ENCODE results near the gene NR1H4. TPM values are rescaled to one million over a fixed set of nuclear protein-coding genes. Genes with fewer than 3 reads are reported as not detected.

NR1H4 gene
- total and polyA plus RNA-seq, 2 donors from 2014 or later = 42.2 to 62.6 TPM

DNA sequence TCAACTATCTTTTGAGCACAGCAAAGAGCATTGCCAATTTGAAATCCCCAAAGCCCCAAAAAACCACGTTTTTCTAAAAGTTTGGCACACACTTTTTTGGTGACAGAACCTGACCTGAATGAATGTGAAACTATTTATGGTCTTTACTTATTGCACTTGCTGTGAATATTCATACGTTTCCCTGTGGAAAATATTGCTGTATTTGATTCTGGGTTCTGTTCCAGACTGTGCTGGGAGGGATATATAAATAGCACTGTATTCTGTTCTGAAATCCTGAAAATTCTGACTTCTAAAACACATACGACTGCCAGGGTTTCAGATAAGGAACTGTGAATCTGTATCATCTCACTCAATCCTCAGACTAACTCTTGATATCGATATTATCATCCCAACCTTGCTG is 35.1 kb downstream of the NR1H4 start:
- peaks cover 0 to 6% (median 0%) of the 10 kb centered on the region in 3 donors for H3K36me3 ChIP-seq (ENCODE audit: control insufficient read depth in 2 of 3, insufficient read depth in 3 of 3, low read length in 3 of 3)
- no peaks in the 10 kb centered on the region for H3K9me3 ChIP-seq (ENCODE audit: control insufficient read depth in 2 of 3, insufficient read depth in 1 of 3, low read length in 3 of 3)
- intact Hi-C loops (cut with DNase I) = no loop called here
- H3K4me3 ChIP-seq (ENCODE audit: low read length in 3 of 3) = no peak overlapping the region
- no peaks in the 10 kb centered on the region for H3K27me3 ChIP-seq (ENCODE audit: control insufficient read depth, insufficient read depth, low read length)
- H3K27ac ChIP-seq (ENCODE audit: low read depth in 2 of 2, low read length in 2 of 2) = no peak overlapping the region
- no peak for DNase-seq
- no peak overlapping the region for H3K9ac ChIP-seq (ENCODE audit: low read length in 3 of 3)
- peaks cover 0 to 6% (median 0%) of the 10 kb centered on the region in 3 donors for H3K4me1 ChIP-seq (ENCODE audit: control insufficient read depth in 2 of 3, insufficient read depth in 2 of 3, low read depth in 1 of 3, low read length in 3 of 3)
- TF ChIP-seq, protein P1, sequence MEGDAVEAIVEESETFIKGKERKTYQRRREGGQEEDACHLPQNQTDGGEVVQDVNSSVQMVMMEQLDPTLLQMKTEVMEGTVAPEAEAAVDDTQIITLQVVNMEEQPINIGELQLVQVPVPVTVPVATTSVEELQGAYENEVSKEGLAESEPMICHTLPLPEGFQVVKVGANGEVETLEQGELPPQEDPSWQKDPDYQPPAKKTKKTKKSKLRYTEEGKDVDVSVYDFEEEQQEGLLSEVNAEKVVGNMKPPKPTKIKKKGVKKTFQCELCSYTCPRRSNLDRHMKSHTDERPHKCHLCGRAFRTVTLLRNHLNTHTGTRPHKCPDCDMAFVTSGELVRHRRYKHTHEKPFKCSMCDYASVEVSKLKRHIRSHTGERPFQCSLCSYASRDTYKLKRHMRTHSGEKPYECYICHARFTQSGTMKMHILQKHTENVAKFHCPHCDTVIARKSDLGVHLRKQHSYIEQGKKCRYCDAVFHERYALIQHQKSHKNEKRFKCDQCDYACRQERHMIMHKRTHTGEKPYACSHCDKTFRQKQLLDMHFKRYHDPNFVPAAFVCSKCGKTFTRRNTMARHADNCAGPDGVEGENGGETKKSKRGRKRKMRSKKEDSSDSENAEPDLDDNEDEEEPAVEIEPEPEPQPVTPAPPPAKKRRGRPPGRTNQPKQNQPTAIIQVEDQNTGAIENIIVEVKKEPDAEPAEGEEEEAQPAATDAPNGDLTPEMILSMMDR (IDR thresholded peaks at IDR 0.05; ENCODE audit: borderline replicate concordance, extremely low read depth, insufficient read depth) = no peak
- no peak for FAIRE-seq

DNA sequence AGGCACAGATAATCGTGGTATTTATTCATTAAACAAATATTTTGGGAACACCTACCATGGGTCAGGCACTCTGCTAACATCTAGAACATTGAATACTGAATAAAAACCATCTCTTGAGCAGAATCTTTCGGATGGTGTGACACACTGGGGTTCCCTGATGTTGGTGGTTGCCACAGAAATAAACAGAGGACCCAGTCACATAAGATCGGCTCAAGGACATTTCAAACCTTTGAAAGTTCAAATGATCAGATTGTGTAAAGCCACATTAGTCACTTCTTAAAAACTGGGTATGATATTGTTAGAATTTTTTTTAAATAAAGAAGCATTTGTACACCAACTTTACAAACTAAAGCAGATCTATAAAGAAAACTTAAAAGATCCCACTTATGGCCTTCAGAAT is 39.0 kb downstream of the NR1H4 start:
- DNase-seq (no peak), FAIRE-seq (no peak)
- no peaks in the 10 kb centered on the region for H3K4me1 ChIP-seq (ENCODE audit: control insufficient read depth in 2 of 3, insufficient read depth in 2 of 3, low read depth in 1 of 3, low read length in 3 of 3)
- H3K27ac ChIP-seq (ENCODE audit: low read depth in 2 of 2, low read length in 2 of 2) = no peak overlapping the region
- H3K36me3 ChIP-seq (ENCODE audit: control insufficient read depth in 2 of 3, insufficient read depth in 3 of 3, low read length in 3 of 3) = peaks cover 0 to 6% (median 0%) of the 10 kb centered on the region in 3 donors
- no peak overlapping the region for H3K9ac ChIP-seq (ENCODE audit: low read length in 3 of 3)
- H3K4me3 ChIP-seq (ENCODE audit: low read length in 3 of 3) = no peak overlapping the region
- H3K9me3 ChIP-seq (ENCODE audit: control insufficient read depth in 2 of 3, insufficient read depth in 1 of 3, low read length in 3 of 3) = no peaks in the 10 kb centered on the region
- no peaks in the 10 kb centered on the region for H3K27me3 ChIP-seq (ENCODE audit: control insufficient read depth, insufficient read depth, low read length)
- intact Hi-C loops (cut with DNase I) = no loop called here
- TF ChIP-seq, protein P1 (IDR thresholded peaks at IDR 0.05; ENCODE audit: borderline replicate concordance, extremely low read depth, insufficient read depth) = no peak

GRCh38 chr12:100515968-100516367 is 42.3 kb downstream of the NR1H4 start:
- H3K9me3 ChIP-seq (ENCODE audit: control insufficient read depth in 2 of 3, insufficient read depth in 1 of 3, low read length in 3 of 3) = no peaks in the 10 kb centered on the region
- H3K4me3 ChIP-seq (ENCODE audit: low read length in 3 of 3) = no peak overlapping the region
- peaks cover 0 to 4% (median 0%) of the 10 kb centered on the region in 3 donors for H3K4me1 ChIP-seq (ENCODE audit: control insufficient read depth in 2 of 3, insufficient read depth in 2 of 3, low read depth in 1 of 3, low read length in 3 of 3)
- no peak overlapping the region for H3K27ac ChIP-seq (ENCODE audit: low read depth in 2 of 2, low read length in 2 of 2)
- FAIRE-seq (no peak), DNase-seq (no peak)
- TF ChIP-seq, protein P1 (IDR thresholded peaks at IDR 0.05; ENCODE audit: borderline replicate concordance, extremely low read depth, insufficient read depth) = no peak
- intact Hi-C loops (cut with DNase I) = no loop called here
- H3K9ac ChIP-seq (ENCODE audit: low read length in 3 of 3) = no peak overlapping the region
- H3K27me3 ChIP-seq (ENCODE audit: control insufficient read depth, insufficient read depth, low read length) = no peaks in the 10 kb centered on the region
- peaks cover 0 to 1% (median 0%) of the 10 kb centered on the region in 3 donors for H3K36me3 ChIP-seq (ENCODE audit: control insufficient read depth in 2 of 3, insufficient read depth in 3 of 3, low read length in 3 of 3)

DNA sequence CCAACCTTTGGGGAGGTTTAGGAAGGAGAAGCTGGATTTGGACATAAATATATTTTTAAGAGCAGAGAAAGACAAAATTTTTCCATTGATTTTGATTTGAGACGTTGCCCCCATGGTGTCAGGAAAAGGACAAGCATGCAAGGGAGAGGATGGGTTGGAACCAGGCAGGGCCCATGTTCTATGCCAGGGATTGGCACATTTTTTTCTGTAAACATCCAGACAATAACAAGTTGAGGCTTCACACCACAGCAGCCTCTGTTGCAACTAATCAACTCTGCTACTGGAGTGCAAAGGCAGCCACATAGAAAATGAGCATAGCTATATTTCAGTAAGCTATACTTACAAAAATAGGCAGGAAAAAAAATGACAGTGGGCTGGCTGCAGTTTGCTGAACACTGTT is 44.7 kb downstream of the NR1H4 start:
- peaks cover 0 to 3% (median 0%) of the 10 kb centered on the region in 3 donors for H3K36me3 ChIP-seq (ENCODE audit: control insufficient read depth in 2 of 3, insufficient read depth in 3 of 3, low read length in 3 of 3)
- H3K4me1 ChIP-seq (ENCODE audit: control insufficient read depth in 2 of 3, insufficient read depth in 2 of 3, low read depth in 1 of 3, low read length in 3 of 3) = peaks cover 0 to 4% (median 0%) of the 10 kb centered on the region in 3 donors
- DNase-seq = no peak
- no peaks in the 10 kb centered on the region for H3K9me3 ChIP-seq (ENCODE audit: control insufficient read depth in 2 of 3, insufficient read depth in 1 of 3, low read length in 3 of 3)
- H3K27ac ChIP-seq (ENCODE audit: low read depth in 2 of 2, low read length in 2 of 2) = no peak overlapping the region
- no peak for FAIRE-seq
- intact Hi-C loops (cut with DNase I) = no loop called here
- TF ChIP-seq, protein P1 (IDR thresholded peaks at IDR 0.05; ENCODE audit: borderline replicate concordance, extremely low read depth, insufficient read depth) = no peak
- no peaks in the 10 kb centered on the region for H3K27me3 ChIP-seq (ENCODE audit: control insufficient read depth, insufficient read depth, low read length)
- H3K4me3 ChIP-seq (ENCODE audit: low read length in 3 of 3) = no peak overlapping the region
- H3K9ac ChIP-seq (ENCODE audit: low read length in 3 of 3) = no peak overlapping the region
